DOHH2 (cell line): ENCODE data around the gene PLXND1.
"Not testable (repeated sequence)": the region's sequence is repeated elsewhere in the genome, so short reads cannot be mapped to it uniquely, and the experiment has no call there.

Experiments
- EZH2phosphoT487 ChIP-seq: fragments of 200-600 bp; sonication (generic); IDR thresholded peaks from 2 replicates; pipeline ENCODE4 v1.6.1; 2017; ENCODE audit warnings: borderline replicate concordance, mild to moderate bottlenecking, antibody characterized with exemption, low read length, moderate library complexity, mixed read lengths
- TF ChIP-seq, protein P1 (sequence below): fragments of 200-600 bp; sonication (generic); IDR thresholded peaks from one replicate; pipeline ENCODE4 v1.5.1; 2014; ENCODE audit warnings: antibody characterized with exemption, mild to moderate bottlenecking, low read depth, low read length; ENCODE audit not compliant: poor library complexity, severe bottlenecking

- TF ChIP-seq, protein P1, sequence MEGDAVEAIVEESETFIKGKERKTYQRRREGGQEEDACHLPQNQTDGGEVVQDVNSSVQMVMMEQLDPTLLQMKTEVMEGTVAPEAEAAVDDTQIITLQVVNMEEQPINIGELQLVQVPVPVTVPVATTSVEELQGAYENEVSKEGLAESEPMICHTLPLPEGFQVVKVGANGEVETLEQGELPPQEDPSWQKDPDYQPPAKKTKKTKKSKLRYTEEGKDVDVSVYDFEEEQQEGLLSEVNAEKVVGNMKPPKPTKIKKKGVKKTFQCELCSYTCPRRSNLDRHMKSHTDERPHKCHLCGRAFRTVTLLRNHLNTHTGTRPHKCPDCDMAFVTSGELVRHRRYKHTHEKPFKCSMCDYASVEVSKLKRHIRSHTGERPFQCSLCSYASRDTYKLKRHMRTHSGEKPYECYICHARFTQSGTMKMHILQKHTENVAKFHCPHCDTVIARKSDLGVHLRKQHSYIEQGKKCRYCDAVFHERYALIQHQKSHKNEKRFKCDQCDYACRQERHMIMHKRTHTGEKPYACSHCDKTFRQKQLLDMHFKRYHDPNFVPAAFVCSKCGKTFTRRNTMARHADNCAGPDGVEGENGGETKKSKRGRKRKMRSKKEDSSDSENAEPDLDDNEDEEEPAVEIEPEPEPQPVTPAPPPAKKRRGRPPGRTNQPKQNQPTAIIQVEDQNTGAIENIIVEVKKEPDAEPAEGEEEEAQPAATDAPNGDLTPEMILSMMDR, result not testable (repeated sequence)
- not testable (repeated sequence) for TF ChIP-seq EZH2phosphoT487
Measured at GRCh38 chr3:129640985-129641384, 34.5 kb upstream of the PLXND1 start.
